Astrocyte (in vitro differentiated cells and primary cell): ENCODE measurements around the gene FBP2.

ENCODE experiments used
- EZH2 ChIP-seq: IDR thresholded peaks from 2 replicates; pipeline ENCODE4 v1.6.1; 2012; ENCODE audit warnings: mild to moderate bottlenecking, low read length, inconsistent platforms; ENCODE audit not compliant: insufficient read depth
- TF ChIP-seq, protein P1 (sequence below): IDR thresholded peaks from 2 replicates; pipeline ENCODE4 v1.5.1; 2011; ENCODE audit warnings: low read depth, mild to moderate bottlenecking, inconsistent platforms, low read length, moderate library complexity; ENCODE audit not compliant: insufficient read depth

DNA sequence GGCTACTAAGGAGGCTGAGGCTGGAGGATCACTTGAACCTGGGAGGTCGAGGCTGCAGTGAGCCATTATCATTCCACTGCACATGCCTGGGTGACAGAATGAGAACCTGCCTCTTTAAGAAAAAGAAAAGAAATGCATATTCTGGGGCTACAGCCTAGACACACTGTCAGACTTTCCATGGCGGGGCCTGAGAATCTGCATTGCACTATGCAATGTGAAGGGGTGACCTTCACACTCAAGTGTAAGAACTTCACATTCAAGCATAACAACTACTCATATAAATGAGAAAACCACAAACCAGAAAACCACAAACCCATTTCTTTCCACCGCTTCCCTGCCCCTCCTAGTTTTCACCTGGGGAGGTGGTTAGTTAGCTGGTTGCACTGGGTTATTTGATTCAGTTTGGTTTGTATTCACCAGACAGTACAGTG, 18.0 kb upstream of the FBP2 start:
- TF ChIP-seq, protein P1, sequence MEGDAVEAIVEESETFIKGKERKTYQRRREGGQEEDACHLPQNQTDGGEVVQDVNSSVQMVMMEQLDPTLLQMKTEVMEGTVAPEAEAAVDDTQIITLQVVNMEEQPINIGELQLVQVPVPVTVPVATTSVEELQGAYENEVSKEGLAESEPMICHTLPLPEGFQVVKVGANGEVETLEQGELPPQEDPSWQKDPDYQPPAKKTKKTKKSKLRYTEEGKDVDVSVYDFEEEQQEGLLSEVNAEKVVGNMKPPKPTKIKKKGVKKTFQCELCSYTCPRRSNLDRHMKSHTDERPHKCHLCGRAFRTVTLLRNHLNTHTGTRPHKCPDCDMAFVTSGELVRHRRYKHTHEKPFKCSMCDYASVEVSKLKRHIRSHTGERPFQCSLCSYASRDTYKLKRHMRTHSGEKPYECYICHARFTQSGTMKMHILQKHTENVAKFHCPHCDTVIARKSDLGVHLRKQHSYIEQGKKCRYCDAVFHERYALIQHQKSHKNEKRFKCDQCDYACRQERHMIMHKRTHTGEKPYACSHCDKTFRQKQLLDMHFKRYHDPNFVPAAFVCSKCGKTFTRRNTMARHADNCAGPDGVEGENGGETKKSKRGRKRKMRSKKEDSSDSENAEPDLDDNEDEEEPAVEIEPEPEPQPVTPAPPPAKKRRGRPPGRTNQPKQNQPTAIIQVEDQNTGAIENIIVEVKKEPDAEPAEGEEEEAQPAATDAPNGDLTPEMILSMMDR, result no peak
- no peak for TF ChIP-seq EZH2
